ENCODE results near the gene MRPL40.

Gene MRPL40

DNA sequence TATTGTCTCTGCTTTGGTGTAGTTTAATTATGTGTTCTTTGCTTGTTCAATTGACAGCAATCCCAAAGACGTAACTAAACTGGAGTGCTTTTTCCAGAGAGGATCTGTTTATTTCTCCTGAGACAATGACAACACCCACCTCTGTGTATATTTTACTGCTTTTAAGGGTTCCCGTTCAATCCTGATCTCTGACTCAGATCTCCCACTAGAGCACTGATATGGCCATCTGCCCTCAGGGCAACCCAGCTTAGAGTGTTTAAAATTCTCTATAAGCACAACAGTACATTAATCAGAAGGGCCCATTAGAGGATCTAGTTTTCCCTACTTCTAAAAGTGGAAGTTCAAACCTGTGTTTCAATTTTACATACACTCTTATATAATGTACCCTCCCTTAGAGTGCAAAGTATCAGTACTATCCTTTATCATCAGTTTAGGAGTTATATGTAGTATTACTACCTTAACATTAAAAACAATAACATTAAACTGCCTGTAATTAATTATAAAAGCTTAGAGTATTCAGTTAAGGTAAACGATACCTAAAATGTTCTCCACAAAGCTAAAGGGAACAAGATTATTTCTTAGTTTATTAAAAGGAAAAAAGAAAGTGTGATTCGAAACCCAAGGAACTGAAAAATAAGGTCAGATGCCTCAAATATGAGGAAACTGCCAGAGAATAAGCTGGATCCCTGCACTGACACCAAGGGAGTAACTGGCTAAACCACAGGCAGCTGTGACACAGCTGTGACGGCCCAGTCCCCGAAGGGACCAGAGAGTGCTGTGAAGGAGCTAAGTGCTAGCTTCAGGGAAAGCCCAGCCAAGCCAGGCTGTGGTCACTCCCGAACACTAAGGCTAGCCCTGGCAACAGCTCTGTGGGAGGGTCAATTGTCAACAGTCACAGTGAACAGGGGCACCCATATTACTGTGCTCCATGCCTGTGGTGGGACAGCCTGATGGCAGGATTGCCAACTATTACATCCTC, 31.4 kb downstream of the MRPL40 start:
- DNase-seq, result no peak

- DNase-seq, result no peak
Observed at GRCh38 chr22:19464546-19464945, 32.2 kb downstream of the MRPL40 start.

- DNase-seq, result no peak
Observed at GRCh38 chr22:19464975-19465374, 32.6 kb downstream of the MRPL40 start.

GRCh38 chr22:19466126-19466716, 33.9 kb downstream of the MRPL40 start:
- no peak for DNase-seq

- DNase-seq, result no peak
Observed at GRCh38 chr22:19466848-19467752, 34.8 kb downstream of the MRPL40 start.

GRCh38 chr22:19467912-19468311, 35.6 kb downstream of the MRPL40 start:
- DNase-seq, result no peak

DNA sequence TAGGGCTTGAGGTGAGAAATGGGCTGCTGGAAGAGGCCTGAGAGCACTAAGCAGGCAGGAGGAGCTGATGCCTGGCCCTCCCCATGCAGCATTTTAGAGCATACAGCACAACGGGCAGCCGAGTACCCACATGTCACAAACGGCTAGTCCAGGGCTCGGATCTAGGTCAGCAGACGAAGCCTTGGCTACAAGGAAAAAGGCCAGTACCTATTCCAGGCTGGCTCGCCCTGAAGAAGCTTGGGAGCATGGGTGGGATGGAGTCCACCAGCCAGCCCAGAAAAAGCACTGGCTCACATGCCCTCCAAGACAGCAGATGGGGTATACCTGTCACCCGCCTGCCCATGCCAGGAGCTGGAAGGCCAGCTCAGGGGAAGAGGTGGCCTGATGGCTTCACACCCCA, 37.1 kb downstream of the MRPL40 start:
- no peak for DNase-seq

- no peak for DNase-seq
Observed at GRCh38 chr22:19470010-19470409, 37.7 kb downstream of the MRPL40 start.

GRCh38 chr22:19471572-19471971, 39.2 kb downstream of the MRPL40 start:
- no peak for DNase-seq

DNA sequence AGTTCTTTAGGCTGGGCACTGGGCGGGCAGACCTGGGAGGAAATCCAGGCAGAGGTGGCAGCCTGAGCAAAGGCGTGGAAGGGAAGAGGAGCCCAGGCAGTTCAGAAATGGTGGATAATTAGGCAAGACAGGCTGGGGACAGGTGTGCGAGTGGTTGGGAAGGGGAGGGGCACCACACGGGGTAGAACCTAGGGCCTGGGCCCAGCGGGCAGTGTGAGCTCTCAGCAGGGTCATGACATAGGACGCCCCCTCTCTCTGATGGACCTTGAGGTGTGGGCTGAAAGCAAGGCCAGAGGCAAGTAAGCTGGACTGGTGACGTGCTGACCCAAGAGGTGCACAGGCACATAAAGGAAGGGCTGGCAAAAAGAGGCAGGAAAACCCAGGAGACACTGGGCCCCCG, 39.9 kb downstream of the MRPL40 start:
- no peak for DNase-seq

- DNase-seq, result no peak
Observed at GRCh38 chr22:19473578-19473977, 41.2 kb downstream of the MRPL40 start.

- no peak for DNase-seq
Observed at GRCh38 chr22:19476023-19476422, 43.7 kb downstream of the MRPL40 start.

DNA sequence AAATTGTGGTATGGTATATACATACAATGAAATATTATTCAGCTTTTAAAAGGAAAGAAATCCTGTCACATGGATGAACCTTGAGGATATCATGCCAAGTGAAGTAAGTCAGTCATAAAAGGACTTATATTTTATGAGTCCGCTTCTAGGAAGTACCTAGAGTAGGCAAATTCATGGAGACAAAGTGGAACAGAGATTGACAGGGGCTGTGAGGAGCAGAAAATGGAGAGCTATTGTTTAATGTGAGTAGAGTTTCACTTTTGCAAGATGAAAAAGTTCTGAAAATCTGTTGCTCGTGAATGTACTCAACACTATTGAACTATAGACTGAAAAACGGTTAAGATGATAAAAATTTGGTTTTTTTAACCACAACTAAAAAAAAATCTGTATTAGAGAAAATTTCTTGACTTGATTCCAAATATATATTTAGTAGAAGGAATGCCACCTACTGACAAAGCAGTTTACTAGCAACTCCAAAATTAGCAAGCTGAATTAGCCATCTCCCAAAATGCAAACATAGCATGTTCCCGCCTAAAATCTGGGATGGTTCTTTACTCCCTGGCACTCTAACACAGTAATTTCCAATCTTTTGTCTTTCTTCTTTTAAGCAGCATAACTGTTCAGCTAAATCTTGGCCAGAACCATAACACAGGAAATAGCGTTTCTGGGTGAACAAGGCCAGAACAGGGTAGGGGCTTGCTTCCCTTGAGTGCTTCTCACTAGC, 45.1 kb downstream of the MRPL40 start:
- no peak for DNase-seq

- DNase-seq, result no peak
Observed at GRCh38 chr22:19478045-19478900, 45.9 kb downstream of the MRPL40 start.

DNA sequence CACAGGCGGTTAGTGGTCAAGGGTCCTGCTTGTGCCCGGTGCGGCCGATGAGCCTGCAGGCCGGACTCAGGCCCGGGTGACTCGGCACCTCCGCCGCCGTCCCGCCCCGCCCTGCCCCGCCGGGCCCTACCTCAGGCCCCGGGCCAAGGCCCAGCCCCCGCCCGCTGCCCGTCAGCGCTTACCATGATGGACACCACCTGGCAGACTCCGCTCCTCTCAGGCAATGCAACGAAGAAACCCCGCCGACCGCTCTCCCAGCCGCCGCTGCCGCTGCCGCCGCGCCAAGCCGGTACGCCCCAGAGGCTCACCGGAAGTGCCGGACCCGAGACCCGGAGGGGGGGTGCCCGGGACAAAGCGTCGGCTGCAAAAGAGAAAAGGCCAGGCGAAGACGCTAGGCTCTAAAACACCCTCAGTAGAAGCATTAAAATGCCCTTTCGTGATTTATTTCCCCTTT, 46.6 kb downstream of the MRPL40 start, which contains the start of gene UFD1:
TSS of gene UFD1 (minus strand) at position 293 of the 454 bp plus-strand sequence. CDS start at position 185, 108 bp downstream.
- no peak for DNase-seq

DNA sequence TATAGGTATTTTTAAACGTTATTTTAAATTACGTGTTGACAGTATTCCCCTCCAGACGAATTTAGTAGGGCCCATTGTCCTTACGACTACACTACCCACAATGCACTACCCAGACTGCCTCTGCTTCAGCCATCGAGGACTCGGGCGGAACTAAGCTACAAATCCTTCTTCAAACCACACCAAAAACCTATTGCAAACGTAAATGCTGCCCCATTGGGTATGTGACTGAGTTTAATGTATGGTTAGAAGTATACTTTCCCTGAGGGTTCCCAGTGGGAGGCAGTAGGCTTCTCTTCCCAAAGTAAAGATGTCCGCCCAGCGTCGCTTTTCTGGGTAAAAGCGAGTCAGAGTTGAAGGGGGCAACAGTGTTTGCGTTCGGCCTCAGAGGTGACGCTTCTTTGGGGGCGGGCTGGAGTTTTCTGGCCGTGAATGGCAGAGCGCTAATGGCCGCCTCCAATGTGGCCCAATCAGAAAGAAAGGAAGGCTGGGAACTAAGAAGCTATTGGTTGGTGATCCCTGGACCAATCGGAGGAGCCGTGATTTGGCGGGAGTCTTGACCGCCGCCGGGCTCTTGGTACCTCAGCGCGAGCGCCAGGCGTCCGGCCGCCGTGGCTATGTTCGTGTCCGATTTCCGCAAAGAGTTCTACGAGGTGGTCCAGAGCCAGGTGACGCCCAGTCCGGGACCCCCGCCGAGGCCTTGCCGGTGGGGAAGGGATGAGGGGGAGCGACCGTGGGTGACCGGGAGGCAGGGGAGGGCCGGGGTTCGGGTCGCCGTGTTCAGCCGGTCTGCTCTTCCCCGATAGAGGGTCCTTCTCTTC, 47.2 kb downstream of the MRPL40 start, which contains the start of gene CDC45:
TSS of gene CDC45 (plus strand) at position 566 of the 818 bp plus-strand sequence. CDS start at position 615, 49 bp downstream.
- peak; percentile 95 for DNase-seq

- DNase-seq, result no peak
Observed at GRCh38 chr22:19480173-19480568, 47.8 kb downstream of the MRPL40 start.

GRCh38 chr22:19480789-19481188, 48.4 kb downstream of the MRPL40 start:
- no peak for DNase-seq

GRCh38 chr22:19482297-19482696, 50.0 kb downstream of the MRPL40 start:
- no peak for DNase-seq
